Measurements from ENCODE around the gene RAB5B.
A peak's percentile ranks its signal among the peaks of the same experiment; 100 is the strongest.

The RAB5B gene

GRCh38 chr12:55955800-55956508 lies 17.9 kb upstream of the RAB5B start:
- H3K36me3 Mint-ChIP-seq (ENCODE audit: insufficient read depth): peaks cover 22% of the 10 kb centered on the region
- H3K27me3 Mint-ChIP-seq: no peaks in the 10 kb centered on the region
- DNase-seq (ENCODE audit: low spot score in 2 of 2) (no peak), ATAC-seq (replicated peaks; ENCODE audit: extremely low read depth, poor library complexity, severe bottlenecking) (peak; percentile 36)
- no peak overlapping the region for H3K4me3 Mint-ChIP-seq
- H3K9me3 Mint-ChIP-seq: no peaks in the 10 kb centered on the region
- H3K4me1 Mint-ChIP-seq: peaks cover 10% of the 10 kb centered on the region
- peak overlapping the region; percentile 52 for H3K27ac Mint-ChIP-seq (ENCODE audit: low read depth)

GRCh38 chr12:55957106-55957859 lies 16.6 kb upstream of the RAB5B start:
- H3K27ac Mint-ChIP-seq (ENCODE audit: low read depth): peak overlapping the region; percentile 52
- no peaks in the 10 kb centered on the region for H3K9me3 Mint-ChIP-seq
- H3K4me3 Mint-ChIP-seq: no peak overlapping the region
- peaks cover 10% of the 10 kb centered on the region for H3K4me1 Mint-ChIP-seq
- DNase-seq (ENCODE audit: low spot score in 2 of 2) (no peak), ATAC-seq (replicated peaks; ENCODE audit: extremely low read depth, poor library complexity, severe bottlenecking) (no peak)
- H3K36me3 Mint-ChIP-seq (ENCODE audit: insufficient read depth): peaks cover 9% of the 10 kb centered on the region
- H3K27me3 Mint-ChIP-seq: no peaks in the 10 kb centered on the region

- H3K27me3 Mint-ChIP-seq: no peaks in the 10 kb centered on the region
- peaks cover 9% of the 10 kb centered on the region for H3K36me3 Mint-ChIP-seq (ENCODE audit: insufficient read depth)
- peaks cover 31% of the 10 kb centered on the region for H3K4me1 Mint-ChIP-seq
- H3K4me3 Mint-ChIP-seq: no peak overlapping the region
- H3K9me3 Mint-ChIP-seq: no peaks in the 10 kb centered on the region
- ATAC-seq (replicated peaks; ENCODE audit: extremely low read depth, poor library complexity, severe bottlenecking) (no peak), DNase-seq (ENCODE audit: low spot score in 2 of 2) (no peak)
- H3K27ac Mint-ChIP-seq (ENCODE audit: low read depth): no peak overlapping the region
Measured at GRCh38 chr12:55963760-55964159, 10.1 kb upstream of the RAB5B start.

GRCh38 chr12:55965240-55965639 lies 8.6 kb upstream of the RAB5B start:
- no peak overlapping the region for H3K27ac Mint-ChIP-seq (ENCODE audit: low read depth)

DNA sequence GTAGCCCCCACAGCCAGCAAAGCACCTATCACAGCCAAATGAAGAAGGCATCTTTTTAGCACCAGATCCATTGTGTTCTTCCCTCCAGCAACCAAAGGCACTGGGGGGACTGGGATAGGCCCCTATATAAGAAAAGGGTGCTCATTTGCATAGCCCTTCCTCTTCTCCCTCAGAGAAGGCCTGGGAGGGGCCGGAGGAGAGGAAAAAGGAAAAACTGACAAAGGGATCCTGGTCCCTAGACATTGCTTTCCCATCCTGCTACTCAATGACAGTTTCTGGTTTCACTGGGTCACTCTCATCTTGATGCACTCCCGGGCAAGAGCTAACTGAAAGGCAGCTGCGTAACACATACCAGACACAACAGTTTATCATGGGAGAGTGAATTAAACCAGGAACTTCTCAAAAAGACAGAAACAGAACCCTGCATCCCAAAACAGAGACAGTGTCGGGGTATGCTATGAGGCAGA lies 7.9 kb upstream of the RAB5B start, which contains the start of gene PMEL:
Gene PMEL (minus strand): TSS at position 102 of the 467 bp plus-strand sequence. CDS start 31 bp downstream, at position 71.
- Mint-ChIP-seq H3K27ac (ENCODE audit: low read depth) (peak within 1 kb of the TSS; percentile 89), H3K9me3 (no peaks in the 10 kb centered on the region), H3K4me3 (peak within 1 kb of the TSS; percentile 94), H3K4me1 (peaks cover 31% of the 10 kb centered on the region), H3K27me3 (no peaks in the 10 kb centered on the region), H3K36me3 (ENCODE audit: insufficient read depth) (peaks cover 9% of the 10 kb centered on the region)
- DNase-seq (ENCODE audit: low spot score in 2 of 2) (no peak), ATAC-seq (replicated peaks; ENCODE audit: extremely low read depth, poor library complexity, severe bottlenecking) (no peak)

More at GRCh38 chr12:55965240-55965639, 8.6 kb upstream of the RAB5B start:
- no peaks in the 10 kb centered on the region for H3K27me3 Mint-ChIP-seq
- H3K36me3 Mint-ChIP-seq (ENCODE audit: insufficient read depth): peaks cover 9% of the 10 kb centered on the region
- ATAC-seq (replicated peaks; ENCODE audit: extremely low read depth, poor library complexity, severe bottlenecking): no peak
- H3K4me1 Mint-ChIP-seq: peaks cover 31% of the 10 kb centered on the region
- H3K4me3 Mint-ChIP-seq: peak overlapping the region; percentile 94
- H3K9me3 Mint-ChIP-seq: no peaks in the 10 kb centered on the region
- no peak for DNase-seq (ENCODE audit: low spot score in 2 of 2)

GRCh38 chr12:55966408-55967281 lies 7.2 kb upstream of the RAB5B start, which contains the start of gene CDK2:
TSS of gene CDK2 (plus strand) at chr12:55966830. CDS start at chr12:55967009, 179 bp downstream.
- no peaks in the 10 kb centered on the region for H3K9me3 Mint-ChIP-seq
- H3K27me3 Mint-ChIP-seq: no peaks in the 10 kb centered on the region
- DNase-seq (ENCODE audit: low spot score in 2 of 2) (peak; percentile 73 to 77), ATAC-seq (replicated peaks; ENCODE audit: extremely low read depth, poor library complexity, severe bottlenecking) (peak; percentile 88)
- peak within 1 kb of the TSS; percentile 94 for H3K4me3 Mint-ChIP-seq
- peaks cover 31% of the 10 kb centered on the region for H3K4me1 Mint-ChIP-seq
- H3K27ac Mint-ChIP-seq (ENCODE audit: low read depth): peak within 1 kb of the TSS; percentile 89
- H3K36me3 Mint-ChIP-seq (ENCODE audit: insufficient read depth): peaks cover 9% of the 10 kb centered on the region

DNA sequence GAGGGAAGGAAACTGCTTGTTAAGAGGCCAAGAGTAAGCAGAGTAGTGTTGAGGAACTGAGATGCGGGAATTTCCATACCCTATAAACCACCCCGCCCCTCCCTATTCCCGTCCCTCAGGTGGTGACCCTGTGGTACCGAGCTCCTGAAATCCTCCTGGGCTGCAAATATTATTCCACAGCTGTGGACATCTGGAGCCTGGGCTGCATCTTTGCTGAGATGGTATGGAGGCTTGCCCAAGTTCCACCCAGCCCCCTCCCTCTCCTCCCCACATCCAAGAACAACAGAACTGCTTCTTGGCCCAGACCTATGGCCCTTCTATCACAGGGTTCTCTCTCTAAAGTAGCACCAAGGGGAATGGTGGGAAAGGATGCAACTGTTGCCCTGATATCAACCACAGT lies 4.5 kb upstream of the RAB5B start:
- Mint-ChIP-seq H3K4me1 (peaks cover 31% of the 10 kb centered on the region), H3K9me3 (no peaks in the 10 kb centered on the region), H3K36me3 (ENCODE audit: insufficient read depth) (peaks cover 9% of the 10 kb centered on the region), H3K27ac (ENCODE audit: low read depth) (no peak overlapping the region), H3K4me3 (no peak overlapping the region), H3K27me3 (no peaks in the 10 kb centered on the region)
- no peak for DNase-seq (ENCODE audit: low spot score in 2 of 2)
- ATAC-seq (replicated peaks; ENCODE audit: extremely low read depth, poor library complexity, severe bottlenecking): no peak

GRCh38 chr12:55970775-55971174 lies 3.1 kb upstream of the RAB5B start:
- Mint-ChIP-seq H3K36me3 (ENCODE audit: insufficient read depth) (peaks cover 5% of the 10 kb centered on the region), H3K9me3 (no peaks in the 10 kb centered on the region), H3K4me1 (peaks cover 26% of the 10 kb centered on the region), H3K27me3 (no peaks in the 10 kb centered on the region), H3K4me3 (no peak overlapping the region), H3K27ac (ENCODE audit: low read depth) (no peak overlapping the region)
- DNase-seq (ENCODE audit: low spot score in 2 of 2) (no peak), ATAC-seq (replicated peaks; ENCODE audit: extremely low read depth, poor library complexity, severe bottlenecking) (no peak)

GRCh38 chr12:55972042-55972441 lies 1.8 kb upstream of the RAB5B start:
- DNase-seq (ENCODE audit: low spot score in 2 of 2): no peak
- no peak overlapping the region for H3K4me3 Mint-ChIP-seq

DNA sequence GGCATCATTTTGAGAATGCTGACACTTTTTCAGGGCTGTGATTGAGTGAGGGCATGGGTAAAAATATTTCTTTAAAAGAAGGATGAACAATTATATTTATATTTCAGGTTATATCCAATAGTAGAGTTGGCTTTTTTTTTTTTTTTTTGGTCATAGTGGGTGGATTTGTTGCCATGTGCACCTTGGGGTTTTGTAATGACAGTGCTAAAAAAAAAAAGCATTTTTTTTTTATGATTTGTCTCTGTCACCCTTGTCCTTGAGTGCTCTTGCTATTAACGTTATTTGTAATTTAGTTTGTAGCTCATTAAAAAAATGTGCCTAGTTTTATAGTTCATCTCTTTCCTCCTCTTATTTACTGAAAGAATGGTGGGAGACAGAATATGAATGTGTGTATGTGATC lies 1.4 kb upstream of the RAB5B start:
- no peak for ATAC-seq (replicated peaks; ENCODE audit: extremely low read depth, poor library complexity, severe bottlenecking)
- Mint-ChIP-seq H3K4me1 (peaks cover 15% of the 10 kb centered on the region), H3K36me3 (ENCODE audit: insufficient read depth) (peaks cover 3% of the 10 kb centered on the region), H3K27ac (ENCODE audit: low read depth) (no peak overlapping the region), H3K27me3 (no peaks in the 10 kb centered on the region), H3K4me3 (no peak overlapping the region), H3K9me3 (no peaks in the 10 kb centered on the region)
- no peak for DNase-seq (ENCODE audit: low spot score in 2 of 2)

More at GRCh38 chr12:55972042-55972441, 1.8 kb upstream of the RAB5B start:
- H3K9me3 Mint-ChIP-seq: no peaks in the 10 kb centered on the region
- H3K27ac Mint-ChIP-seq (ENCODE audit: low read depth): no peak overlapping the region
- H3K27me3 Mint-ChIP-seq: no peaks in the 10 kb centered on the region
- no peak for ATAC-seq (replicated peaks; ENCODE audit: extremely low read depth, poor library complexity, severe bottlenecking)
- peaks cover 3% of the 10 kb centered on the region for H3K36me3 Mint-ChIP-seq (ENCODE audit: insufficient read depth)
- H3K4me1 Mint-ChIP-seq: peaks cover 19% of the 10 kb centered on the region

DNA sequence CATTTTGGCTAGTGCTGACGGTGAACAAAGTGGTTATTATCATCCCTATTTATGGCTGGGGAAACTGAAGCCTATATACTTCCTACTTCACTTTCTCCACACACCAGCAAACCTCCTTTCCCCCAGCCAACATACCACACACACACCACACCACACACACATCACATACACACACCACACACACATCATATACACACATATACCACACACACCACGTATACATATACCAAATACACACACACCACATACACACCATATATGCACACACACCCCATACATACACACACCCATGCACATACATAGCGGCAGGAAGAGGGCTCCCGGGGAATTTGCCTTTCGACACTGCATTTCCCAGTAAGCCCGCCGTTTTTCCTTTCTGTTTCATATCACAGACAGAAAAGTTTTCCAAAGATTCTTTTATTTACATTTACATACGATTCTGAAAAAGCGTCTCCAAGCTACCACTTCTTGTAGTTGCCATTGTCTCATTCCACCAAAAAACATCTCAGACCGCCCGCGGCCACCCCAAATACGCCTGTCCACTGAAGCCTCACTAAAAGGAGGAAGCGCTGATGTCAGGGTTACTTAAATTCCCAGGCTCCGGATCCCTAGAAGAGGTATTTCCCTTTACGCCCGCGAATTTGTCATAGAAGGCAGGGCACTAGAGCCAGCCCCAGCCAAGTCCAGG lies 823 bp upstream of the RAB5B start:
- no peaks in the 10 kb centered on the region for H3K27me3 Mint-ChIP-seq
- H3K36me3 Mint-ChIP-seq (ENCODE audit: insufficient read depth): no peaks in the 10 kb centered on the region
- H3K4me1 Mint-ChIP-seq: peaks cover 13% of the 10 kb centered on the region
- H3K4me3 Mint-ChIP-seq: no peak overlapping the region
- ATAC-seq (replicated peaks; ENCODE audit: extremely low read depth, poor library complexity, severe bottlenecking): no peak
- no peak for DNase-seq (ENCODE audit: low spot score in 2 of 2)
- no peaks in the 10 kb centered on the region for H3K9me3 Mint-ChIP-seq
- no peak overlapping the region for H3K27ac Mint-ChIP-seq (ENCODE audit: low read depth)

- peaks cover 21% of the 10 kb centered on the region for H3K4me1 Mint-ChIP-seq
- no peaks in the 10 kb centered on the region for H3K9me3 Mint-ChIP-seq
- no peaks in the 10 kb centered on the region for H3K27me3 Mint-ChIP-seq
- DNase-seq (ENCODE audit: low spot score in 2 of 2) (no peak), ATAC-seq (replicated peaks; ENCODE audit: extremely low read depth, poor library complexity, severe bottlenecking) (no peak)
- H3K4me3 Mint-ChIP-seq: no peak overlapping the region
- no peak overlapping the region for H3K27ac Mint-ChIP-seq (ENCODE audit: low read depth)
- H3K36me3 Mint-ChIP-seq (ENCODE audit: insufficient read depth): no peaks in the 10 kb centered on the region
Measured at GRCh38 chr12:55974308-55974730, 441 bp downstream of the RAB5B start.

Data from central memory CD8-positive, alpha-beta T cell (primary cell).